Limb (tissue), 2 donors: Measurements from ENCODE around the gene AIPL1.

Experiments
- DNase-seq, 2 donors: peaks; one replicate each; pipeline ENCODE4 v3.0.0-alpha.2; 2016; ENCODE audit errors: extremely low spot score in 2 of 2

The AIPL1 gene

GRCh38 chr17:6421700-6422604 lies 13.0 kb downstream of the AIPL1 start:
- DNase-seq: peak; percentile 72 to 87

- no peak for DNase-seq
These were observed 14.7 kb downstream of the AIPL1 start for GRCh38 chr17:6420173-6420641.

- DNase-seq: no peak
These were observed 19.3 kb downstream of the AIPL1 start for GRCh38 chr17:6415616-6416015.

- no peak for DNase-seq
These were observed 21.9 kb downstream of the AIPL1 start for GRCh38 chr17:6413065-6413464.

- no peak for DNase-seq
These were observed 26.2 kb downstream of the AIPL1 start for GRCh38 chr17:6408735-6409134.

- DNase-seq: no peak
These were observed 26.6 kb downstream of the AIPL1 start for GRCh38 chr17:6408276-6408675.

GRCh38 chr17:6402258-6402657 lies 32.7 kb downstream of the AIPL1 start:
- no peak for DNase-seq

GRCh38 chr17:6398955-6399354 lies 36.0 kb downstream of the AIPL1 start:
- no peak for DNase-seq

GRCh38 chr17:6394055-6394606 lies 40.8 kb downstream of the AIPL1 start:
- DNase-seq: no peak

GRCh38 chr17:6393351-6393952 lies 41.5 kb downstream of the AIPL1 start:
- no peak for DNase-seq

GRCh38 chr17:6392609-6393350 lies 42.1 kb downstream of the AIPL1 start:
- DNase-seq: no peak

- no peak for DNase-seq
These were observed 46.5 kb downstream of the AIPL1 start for GRCh38 chr17:6388416-6388815.

GRCh38 chr17:6387858-6388257 lies 47.1 kb downstream of the AIPL1 start:
- no peak for DNase-seq

GRCh38 chr17:6387442-6387841 lies 47.5 kb downstream of the AIPL1 start:
- DNase-seq: no peak

GRCh38 chr17:6386041-6386630 lies 48.8 kb downstream of the AIPL1 start:
- DNase-seq: no peak

GRCh38 chr17:6384481-6384880 lies 50.4 kb downstream of the AIPL1 start:
- DNase-seq: no peak

- no peak for DNase-seq
These were observed 53.1 kb downstream of the AIPL1 start for GRCh38 chr17:6381526-6382465.

GRCh38 chr17:6380915-6381438 lies 53.9 kb downstream of the AIPL1 start:
- no peak for DNase-seq

- DNase-seq: no peak
These were observed 57.0 kb downstream of the AIPL1 start for GRCh38 chr17:6377906-6378305.

GRCh38 chr17:6376931-6377361 lies 58.0 kb downstream of the AIPL1 start:
- DNase-seq: no peak
